Mesothelial cell of epicardium (in vitro differentiated cells): ENCODE measurements around the gene NAGS. TPM values are rescaled to one million over a fixed set of nuclear protein-coding genes. Genes with fewer than 3 reads are reported as not detected.

Experiments
- DNase-seq, 2 experiments: peaks; one replicate each; pipeline ENCODE4 v3.0.0; 2021; ENCODE audit warnings: low spot score in 2 of 2; ENCODE audit not compliant: unreplicated experiment in 2 of 2
- H3K27ac Mint-ChIP-seq: 2 replicates; pipeline ENCODE4 v1.8.0; 2021; ENCODE audit warnings: mixed read lengths
- H3K27me3 Mint-ChIP-seq: 2 replicates; pipeline ENCODE4 v1.8.0; 2021; ENCODE audit warnings: low read depth, mixed read lengths
- H3K36me3 Mint-ChIP-seq: 2 replicates; pipeline ENCODE4 v1.8.0; 2021; ENCODE audit warnings: mixed read lengths
- H3K4me1 Mint-ChIP-seq: 2 replicates; pipeline ENCODE4 v1.8.0; 2021; ENCODE audit warnings: mixed read lengths
- H3K4me3 Mint-ChIP-seq: 2 replicates; pipeline ENCODE4 v1.8.0; 2021; ENCODE audit warnings: mild to moderate bottlenecking, moderate library complexity, mixed read lengths
- H3K9me3 Mint-ChIP-seq: 2 replicates; pipeline ENCODE4 v1.8.0; 2021; ENCODE audit warnings: mixed read lengths
- CTCF ChIP-seq: fragments of 200-600 bp; sonication (generic); IDR thresholded peaks from one replicate; pipeline ENCODE4 v1.5.0; 2021; ENCODE audit warnings: antibody characterized with exemption; ENCODE audit not compliant: unreplicated experiment
- total RNA-seq: library from RNA; stranded (reverse); gene quantifications from 3 replicates; pipeline ENCODE4 v1.2.1, GENCODE V29; 2021

The NAGS gene
- total RNA-seq, 1 donor from 2014 or later, result 0.42 TPM

DNA sequence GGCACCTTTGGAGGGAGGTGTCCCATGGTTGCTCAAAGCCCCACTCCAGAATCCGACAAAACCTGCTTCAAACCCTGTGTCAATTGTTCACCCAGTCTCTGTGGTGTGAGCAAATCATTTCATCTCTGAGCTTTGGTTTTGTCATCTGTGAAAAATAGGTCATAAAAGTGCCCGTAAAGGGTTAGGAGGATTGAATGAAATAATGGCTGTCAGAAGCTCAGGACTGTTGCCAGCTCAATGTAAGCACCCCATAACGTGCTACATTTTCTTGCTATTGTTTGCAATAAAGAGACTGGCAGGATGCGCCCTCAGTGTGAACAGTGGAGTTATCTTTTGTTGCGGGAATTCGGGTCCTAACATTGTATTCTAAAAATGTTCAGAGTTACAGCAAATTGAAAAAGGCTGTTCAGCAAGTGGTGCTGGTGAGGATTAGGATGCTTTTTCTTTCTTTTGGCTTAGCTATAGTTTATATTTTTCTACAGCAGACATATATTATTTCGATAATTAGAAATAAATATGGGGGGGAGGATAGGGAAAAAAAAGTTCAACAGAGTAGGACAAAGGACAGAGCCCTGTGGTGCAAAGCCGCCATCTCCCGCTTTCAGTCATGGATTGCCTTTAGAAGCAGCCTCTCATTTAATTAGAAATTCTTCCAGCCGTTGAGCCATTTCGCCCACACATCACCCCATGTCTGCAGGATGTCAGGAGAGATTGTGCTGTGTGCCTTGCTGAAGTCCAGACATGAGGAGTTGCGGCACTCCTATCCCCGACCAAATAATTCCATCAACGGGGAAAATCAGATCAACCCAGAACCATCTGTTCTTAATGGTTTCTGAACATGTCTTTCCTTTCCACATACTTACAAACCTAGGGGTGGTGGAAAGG lies 29.8 kb upstream of the NAGS start:
- H3K9me3 Mint-ChIP-seq, result no peaks in the 10 kb centered on the region
- no peak overlapping the region for H3K4me3 Mint-ChIP-seq
- H3K4me1 Mint-ChIP-seq, result no peaks in the 10 kb centered on the region
- no peak for DNase-seq
- H3K27me3 Mint-ChIP-seq, result peaks cover 63% of the 10 kb centered on the region
- H3K27ac Mint-ChIP-seq, result no peak overlapping the region
- no peaks in the 10 kb centered on the region for H3K36me3 Mint-ChIP-seq
- no peak for TF ChIP-seq CTCF

DNA sequence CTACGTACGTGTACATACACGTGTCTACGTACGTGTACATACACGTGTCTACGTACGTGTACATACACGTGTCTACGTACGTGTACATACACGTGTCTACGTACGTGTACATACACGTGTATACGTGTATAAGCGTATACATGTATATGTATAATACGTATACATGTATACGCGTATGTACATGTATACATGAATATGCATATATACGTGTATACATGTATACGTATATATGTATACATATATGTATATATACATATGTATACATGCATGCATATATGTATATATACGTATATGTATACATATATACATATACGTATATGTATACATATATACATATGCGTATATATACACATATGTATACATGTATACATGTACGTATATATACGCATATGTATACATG lies 28.5 kb upstream of the NAGS start:
- Mint-ChIP-seq H3K27ac (no peak overlapping the region), H3K27me3 (peaks cover 70% of the 10 kb centered on the region), H3K9me3 (no peaks in the 10 kb centered on the region), H3K4me3 (no peak overlapping the region), H3K4me1 (no peaks in the 10 kb centered on the region), H3K36me3 (no peaks in the 10 kb centered on the region)
- no peak for TF ChIP-seq CTCF
- DNase-seq, result no peak

GRCh38 chr17:43976963-43977837 lies 27.2 kb upstream of the NAGS start:
- no peak for TF ChIP-seq CTCF
- Mint-ChIP-seq H3K4me1 (no peaks in the 10 kb centered on the region), H3K27ac (no peak overlapping the region), H3K27me3 (peaks cover 75% of the 10 kb centered on the region), H3K4me3 (no peak overlapping the region), H3K36me3 (no peaks in the 10 kb centered on the region), H3K9me3 (no peaks in the 10 kb centered on the region)
- DNase-seq, result no peak

DNA sequence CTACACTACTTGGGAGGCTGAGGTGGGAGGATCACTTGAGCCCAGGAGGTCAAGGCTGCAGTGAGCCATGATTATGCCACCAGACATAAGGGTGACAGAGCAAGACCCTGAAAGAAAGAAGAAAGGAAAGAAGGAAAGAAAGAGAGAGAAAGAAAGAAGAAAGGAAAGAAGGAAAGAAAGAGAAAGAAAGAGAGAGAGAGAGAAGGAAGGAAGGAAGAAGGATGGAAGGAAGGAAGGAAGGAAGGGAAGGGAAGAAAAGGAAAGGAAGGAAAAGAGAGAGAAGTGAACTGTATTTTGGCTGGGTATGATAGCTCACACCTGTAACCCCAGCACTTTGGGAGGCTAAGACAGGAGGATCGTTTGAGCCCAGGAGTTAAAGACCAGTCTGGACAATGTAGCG lies 26.3 kb upstream of the NAGS start:
- Mint-ChIP-seq H3K4me3 (no peak overlapping the region), H3K4me1 (no peaks in the 10 kb centered on the region), H3K36me3 (no peaks in the 10 kb centered on the region), H3K27me3 (peaks cover 84% of the 10 kb centered on the region), H3K27ac (no peak overlapping the region), H3K9me3 (no peaks in the 10 kb centered on the region)
- TF ChIP-seq CTCF, result no peak
- DNase-seq, result no peak

DNA sequence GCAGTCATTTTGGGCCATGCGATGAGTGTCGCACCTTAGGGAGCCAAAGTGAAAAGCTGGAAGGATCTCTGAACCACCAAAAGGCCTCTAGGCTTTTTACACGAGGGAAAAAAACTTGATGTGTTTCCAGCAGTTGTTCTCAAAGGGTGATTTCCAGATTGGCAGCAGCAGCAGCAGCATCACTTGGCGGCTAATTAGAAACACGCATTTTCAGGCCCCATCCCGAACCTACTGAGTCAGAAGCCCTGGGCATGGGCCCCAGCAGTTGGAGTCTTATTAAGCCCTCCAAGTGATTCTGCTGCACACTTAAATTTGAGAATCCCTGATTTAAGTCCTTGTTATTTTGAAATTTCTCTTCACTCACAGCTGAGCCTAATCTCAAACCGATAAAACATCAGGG lies 25.4 kb upstream of the NAGS start:
- Mint-ChIP-seq H3K36me3 (no peaks in the 10 kb centered on the region), H3K27ac (no peak overlapping the region), H3K4me1 (no peaks in the 10 kb centered on the region), H3K4me3 (no peak overlapping the region), H3K9me3 (no peaks in the 10 kb centered on the region), H3K27me3 (peaks cover 85% of the 10 kb centered on the region)
- no peak for DNase-seq
- TF ChIP-seq CTCF, result no peak
